Brain microvascular endothelial cell (primary cell): ENCODE results near the gene CFDP1.
A peak's percentile ranks its signal among the peaks of the same experiment; 100 is the strongest.

ENCODE experiments used
- DNase-seq: peaks from one replicate; pipeline ENCODE4 v3.0.0-alpha.2; 2020
- H3K27ac ChIP-seq: fragments of 250-450 bp; sonication (Bioruptor Pico); 2 replicates; pipeline ENCODE4 v1.5.1; 2020; ENCODE audit warnings: mild to moderate bottlenecking, moderate library complexity
- H3K27me3 ChIP-seq: fragments of 250-450 bp; sonication (Bioruptor Pico); replicated peaks from 2 replicates; pipeline ENCODE4 v1.5.1; 2020; ENCODE audit warnings: mild to moderate bottlenecking
- H3K36me3 ChIP-seq: fragments of 250-450 bp; sonication (Bioruptor Pico); replicated peaks from 2 replicates; pipeline ENCODE4 v1.5.1; 2020; ENCODE audit warnings: mild to moderate bottlenecking
- H3K4me3 ChIP-seq: 2 replicates; pipeline ENCODE4 v1.5.1; 2011; ENCODE audit warnings: low read depth, mild to moderate bottlenecking, control low read depth, low read length, moderate library complexity
- CTCF ChIP-seq: IDR thresholded peaks from 2 replicates; pipeline ENCODE4 v1.5.1; 2011; ENCODE audit warnings: low read depth, mild to moderate bottlenecking, moderate library complexity, low read length, control low read depth, inconsistent platforms; ENCODE audit errors: missing control alignments
- in situ Hi-C: cut with HindIII; loops from 2 replicates; pipeline ENCODE4 v1.10.0; 2017; ENCODE audit warnings: low sequenced_read_pairs, low pct_ligation_motif_present

CFDP1 gene

GRCh38 chr16:75382611-75383010, 50.7 kb downstream of the CFDP1 start:
- no peak overlapping the region for H3K27ac ChIP-seq
- no peak overlapping the region for H3K4me3 ChIP-seq
- TF ChIP-seq CTCF = no peak
- H3K27me3 ChIP-seq = no peaks in the 10 kb centered on the region
- H3K36me3 ChIP-seq = no peaks in the 10 kb centered on the region
- no peak for DNase-seq
- in situ Hi-C loops = no loop called here

- TF ChIP-seq CTCF = no peak
- no peak overlapping the region for H3K4me3 ChIP-seq
- no peak for DNase-seq
- no peaks in the 10 kb centered on the region for H3K36me3 ChIP-seq
- H3K27me3 ChIP-seq = no peaks in the 10 kb centered on the region
- in situ Hi-C loops = no loop called here
- peak overlapping the region; percentile 41 for H3K27ac ChIP-seq
Observed at GRCh38 chr16:75380870-75381269, 52.4 kb downstream of the CFDP1 start.

GRCh38 chr16:75379911-75380847, 53.1 kb downstream of the CFDP1 start:
- Histone ChIP-seq H3K27me3 (no peaks in the 10 kb centered on the region), H3K27ac (peak overlapping the region; percentile 41), H3K36me3 (no peaks in the 10 kb centered on the region), H3K4me3 (no peak overlapping the region)
- TF ChIP-seq CTCF = no peak
- no peak for DNase-seq
- in situ Hi-C loops = no loop called here

- Histone ChIP-seq H3K36me3 (no peaks in the 10 kb centered on the region), H3K4me3 (no peak overlapping the region), H3K27me3 (no peaks in the 10 kb centered on the region), H3K27ac (peak overlapping the region; percentile 6)
- DNase-seq = no peak
- TF ChIP-seq CTCF = no peak
- in situ Hi-C loops = no loop called here
Observed at GRCh38 chr16:75379339-75379738, 54.0 kb downstream of the CFDP1 start.

- DNase-seq = no peak
Observed at GRCh38 chr16:75378616-75379015, 54.7 kb downstream of the CFDP1 start.

More at GRCh38 chr16:75378616-75379015, 54.7 kb downstream of the CFDP1 start:
- Histone ChIP-seq H3K27ac (peak overlapping the region; percentile 98), H3K4me3 (no peak overlapping the region), H3K36me3 (no peaks in the 10 kb centered on the region), H3K27me3 (no peaks in the 10 kb centered on the region)
- TF ChIP-seq CTCF = no peak
- in situ Hi-C loops = no loop called here
